Lower leg skin (tissue), 4 donors: ENCODE data around the gene ZSCAN21. TPM values are rescaled to one million over a fixed set of nuclear protein-coding genes. Genes with fewer than 3 reads are reported as not detected.
A peak's percentile ranks its signal among the peaks of the same experiment; 100 is the strongest.

Experiments used
- DNase-seq, 2 donors: peaks; one replicate each; pipeline ENCODE4 v3.0.0-alpha.2; 2019; ENCODE audit warnings: low spot score in 2 of 2
- H3K4me3 ChIP-seq: fragments of 200-600 bp; sonication (generic); 2 replicates; pipeline ENCODE4 v1.5.1; 2017; ENCODE audit warnings: mild to moderate bottlenecking, low read depth; ENCODE audit not compliant: poor library complexity, severe bottlenecking
- POLR2A ChIP-seq, 2 donors: fragments of 450-650 bp; IDR thresholded peaks; one replicate each; pipeline ENCODE4 v1.6.1; 2016 to 2017; ENCODE audit warnings: antibody characterized with exemption in 2 of 2, mild to moderate bottlenecking in 1 of 2, moderate library complexity in 1 of 2
- WGBS, 2 donors: methylation state at CpG; one replicate each; pipeline ENCODE4 v1.1.5; 2018; 5-methylcytosine and 5-hydroxymethylcytosine counted together
- intact Hi-C: fragments of 100-400 bp; cut with DNase I; formaldehyde crosslinking; loops from one replicate; pipeline ENCODE4 v1.15.0; 2023; ENCODE audit warnings: low total_unique reads
- total RNA-seq, 4 donors: library from RNA; depleted of rRNA; stranded (reverse); fragments of >200 nt; gene quantifications; one replicate each; pipeline ENCODE4 v1.1.0, GENCODE V29; 2016
- TF ChIP-seq, protein P1 (sequence below), 3 donors: fragments of 450-650 bp; IDR thresholded peaks; one replicate each; pipeline ENCODE4 v1.5.1; 2016; ENCODE audit warnings: antibody characterized with exemption in 3 of 3, mild to moderate bottlenecking in 3 of 3, moderate library complexity in 2 of 3

The ZSCAN21 gene
- total RNA-seq, 4 donors from 2014 or later = 13.2 to 25.5 (median 21.4) TPM

DNA sequence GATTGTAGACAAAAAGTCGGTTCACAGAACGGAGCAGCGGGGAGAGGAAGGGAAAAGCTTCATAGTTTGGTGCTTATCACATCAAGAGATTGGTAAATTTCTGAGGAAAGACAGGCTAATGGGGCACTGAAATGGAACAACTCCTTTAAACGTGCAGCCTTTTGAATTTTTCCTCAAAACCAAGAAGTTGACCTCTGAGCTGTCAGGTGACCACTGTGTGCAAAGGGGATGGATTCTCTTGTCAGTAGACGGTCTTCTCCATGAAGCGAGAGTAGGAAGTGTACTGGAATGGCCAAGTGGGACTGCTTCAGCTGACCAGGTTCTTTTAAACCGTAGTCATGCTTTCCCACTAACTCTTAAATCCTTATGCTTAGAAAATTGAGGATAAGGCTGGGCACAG, 11.2 kb upstream of the ZSCAN21 start:
- no peak overlapping the region for H3K4me3 ChIP-seq
- TF ChIP-seq, protein P1, sequence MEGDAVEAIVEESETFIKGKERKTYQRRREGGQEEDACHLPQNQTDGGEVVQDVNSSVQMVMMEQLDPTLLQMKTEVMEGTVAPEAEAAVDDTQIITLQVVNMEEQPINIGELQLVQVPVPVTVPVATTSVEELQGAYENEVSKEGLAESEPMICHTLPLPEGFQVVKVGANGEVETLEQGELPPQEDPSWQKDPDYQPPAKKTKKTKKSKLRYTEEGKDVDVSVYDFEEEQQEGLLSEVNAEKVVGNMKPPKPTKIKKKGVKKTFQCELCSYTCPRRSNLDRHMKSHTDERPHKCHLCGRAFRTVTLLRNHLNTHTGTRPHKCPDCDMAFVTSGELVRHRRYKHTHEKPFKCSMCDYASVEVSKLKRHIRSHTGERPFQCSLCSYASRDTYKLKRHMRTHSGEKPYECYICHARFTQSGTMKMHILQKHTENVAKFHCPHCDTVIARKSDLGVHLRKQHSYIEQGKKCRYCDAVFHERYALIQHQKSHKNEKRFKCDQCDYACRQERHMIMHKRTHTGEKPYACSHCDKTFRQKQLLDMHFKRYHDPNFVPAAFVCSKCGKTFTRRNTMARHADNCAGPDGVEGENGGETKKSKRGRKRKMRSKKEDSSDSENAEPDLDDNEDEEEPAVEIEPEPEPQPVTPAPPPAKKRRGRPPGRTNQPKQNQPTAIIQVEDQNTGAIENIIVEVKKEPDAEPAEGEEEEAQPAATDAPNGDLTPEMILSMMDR (IDR thresholded peaks at IDR 0.05) = no peak
- no peak for TF ChIP-seq POLR2A (IDR thresholded peaks at IDR 0.05)
- no peak for DNase-seq
- WGBS, 2 donors = 92 to 95% methylated on average over 7 of the region's 7 CpGs
- intact Hi-C loops = no loop called here

DNA sequence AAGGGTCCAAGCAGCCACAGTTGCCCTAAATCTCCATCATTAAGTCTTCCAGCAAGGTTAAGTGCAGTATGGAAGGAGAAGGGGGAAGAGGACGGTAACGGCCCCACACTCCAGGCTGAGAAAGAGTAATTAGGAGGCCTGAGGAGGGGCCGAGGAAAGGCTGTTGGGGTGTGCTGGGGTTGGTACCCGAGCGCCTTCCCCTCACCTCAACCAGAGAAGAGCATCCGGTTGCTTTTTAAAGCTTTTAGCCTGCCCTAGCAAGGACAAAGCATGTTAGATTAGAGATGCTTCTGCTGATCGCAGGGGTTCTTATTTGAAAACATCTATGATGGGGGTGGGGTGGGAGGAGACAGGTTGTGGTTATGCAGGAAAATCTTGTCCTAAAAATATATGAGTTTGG, 9.0 kb upstream of the ZSCAN21 start:
- no peak for DNase-seq
- no peak for TF ChIP-seq POLR2A (IDR thresholded peaks at IDR 0.05)
- TF ChIP-seq, protein P1 (IDR thresholded peaks at IDR 0.05) = no peak
- no peak overlapping the region for H3K4me3 ChIP-seq
- intact Hi-C loops = no loop called here
- WGBS, 2 donors = 72 to 73% methylated on average over 7 of the region's 7 CpGs

DNA sequence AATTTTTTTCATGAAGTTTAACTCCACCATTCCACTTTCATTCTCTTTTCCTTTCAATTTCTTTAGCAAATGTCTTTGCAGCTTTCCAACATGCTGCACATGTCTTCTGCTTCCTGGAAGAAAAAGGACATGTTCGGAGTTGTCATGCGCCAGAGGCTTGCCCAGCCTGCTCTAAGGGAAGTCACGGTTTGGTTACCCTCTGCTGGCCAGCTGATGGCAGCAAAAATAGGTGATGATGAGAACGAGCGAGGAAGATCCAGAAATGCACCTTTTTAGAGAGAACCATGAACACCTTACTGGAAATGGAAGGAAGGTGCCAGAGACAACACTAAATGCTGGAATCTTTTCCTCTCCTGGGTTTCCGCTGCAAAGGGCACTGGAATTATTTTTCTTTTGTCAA, 4.9 kb upstream of the ZSCAN21 start:
- no peak for DNase-seq
- intact Hi-C loops = no loop called here
- TF ChIP-seq, protein P1 (IDR thresholded peaks at IDR 0.05) = no peak
- no peak for TF ChIP-seq POLR2A (IDR thresholded peaks at IDR 0.05)
- 35 to 40% methylated on average over 6 of the region's 6 CpGs for WGBS, 2 donors
- no peak overlapping the region for H3K4me3 ChIP-seq

DNA sequence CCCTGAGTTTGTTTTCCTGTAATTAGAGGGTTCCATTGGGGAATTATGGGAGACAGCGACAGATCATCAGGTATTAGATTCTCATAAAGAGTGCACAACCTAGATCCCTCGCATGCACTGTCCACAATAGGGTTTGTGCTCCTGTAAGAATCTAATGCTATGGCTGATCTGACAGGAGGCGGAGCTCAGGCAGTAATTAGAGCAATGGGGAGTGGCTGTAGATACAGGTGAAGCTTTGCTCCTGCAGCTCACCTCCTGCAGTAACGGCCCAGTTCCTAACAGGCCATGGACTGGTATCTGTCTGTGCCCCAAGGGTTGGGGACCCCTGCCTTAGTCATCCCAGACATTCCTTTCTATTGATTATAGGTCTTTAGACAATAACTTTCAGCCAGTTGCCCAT, 894 bp upstream of the ZSCAN21 start:
- intact Hi-C loops = no loop called here
- TF ChIP-seq, protein P1 (IDR thresholded peaks at IDR 0.05) = no peak
- TF ChIP-seq POLR2A (IDR thresholded peaks at IDR 0.05) = no peak
- H3K4me3 ChIP-seq = no peak overlapping the region
- 71 to 76% methylated on average over 4 of the region's 4 CpGs for WGBS, 2 donors
- DNase-seq = no peak

DNA sequence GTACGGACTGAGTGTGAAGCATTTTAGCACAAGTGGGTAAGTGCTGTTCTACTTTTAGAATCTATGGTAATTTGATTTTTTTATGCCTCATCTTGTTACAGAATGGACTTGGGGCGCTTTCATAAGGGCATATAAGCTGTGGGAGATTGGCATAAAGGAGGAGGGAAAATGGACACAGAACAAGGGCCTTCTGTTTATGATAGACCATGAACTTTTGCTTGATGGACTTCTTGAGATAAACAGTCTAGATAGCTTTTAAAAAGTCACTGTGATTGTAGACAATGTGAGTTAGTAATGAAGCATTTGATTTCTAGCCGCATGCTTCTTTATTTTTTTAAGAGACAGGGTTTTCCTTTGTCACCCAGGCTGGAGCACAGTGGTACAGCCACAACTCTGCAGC, 2.0 kb downstream of the ZSCAN21 start:
- no peak for TF ChIP-seq POLR2A (IDR thresholded peaks at IDR 0.05)
- TF ChIP-seq, protein P1 (IDR thresholded peaks at IDR 0.05) = no peak
- no peak overlapping the region for H3K4me3 ChIP-seq
- intact Hi-C loops = loop anchor here (10.0 kb wide), 1 partner anchor 57 kb away; no protein-coding TSS in a partner anchor
- WGBS, 2 donors = 89 to 95% methylated on average over 3 of the region's 3 CpGs
- no peak for DNase-seq

DNA sequence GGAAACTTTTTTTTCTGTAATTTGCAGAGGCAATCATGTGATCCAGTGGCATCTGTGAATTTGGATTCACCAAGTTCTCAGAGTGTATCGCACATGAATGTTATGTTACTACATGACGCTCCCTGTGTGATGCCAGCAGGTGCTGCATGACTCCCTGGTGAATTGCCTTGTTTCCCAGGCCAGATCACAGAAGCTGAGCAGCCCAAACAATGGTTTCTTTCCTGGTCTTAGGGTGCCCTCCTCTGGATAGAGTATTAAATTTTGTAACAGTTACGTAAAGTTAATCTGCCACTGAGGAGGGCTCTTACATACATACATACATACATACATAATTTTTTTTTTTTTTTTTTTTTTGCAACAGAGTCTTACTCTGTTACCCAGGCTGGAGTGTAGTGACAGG, 3.6 kb downstream of the ZSCAN21 start:
- peak in 1 of 2 donors; percentile 26 for DNase-seq
- WGBS, 2 donors = 37 to 59% methylated on average over 3 of the region's 3 CpGs
- TF ChIP-seq, protein P1 (IDR thresholded peaks at IDR 0.05) = no peak
- no peak for TF ChIP-seq POLR2A (IDR thresholded peaks at IDR 0.05)
- H3K4me3 ChIP-seq = no peak overlapping the region
- intact Hi-C loops = loop anchor here (10.0 kb wide), 1 partner anchor 58 kb away; no protein-coding TSS in a partner anchor
